ENCODE measurements around the gene SPC24.

Gene SPC24

DNA sequence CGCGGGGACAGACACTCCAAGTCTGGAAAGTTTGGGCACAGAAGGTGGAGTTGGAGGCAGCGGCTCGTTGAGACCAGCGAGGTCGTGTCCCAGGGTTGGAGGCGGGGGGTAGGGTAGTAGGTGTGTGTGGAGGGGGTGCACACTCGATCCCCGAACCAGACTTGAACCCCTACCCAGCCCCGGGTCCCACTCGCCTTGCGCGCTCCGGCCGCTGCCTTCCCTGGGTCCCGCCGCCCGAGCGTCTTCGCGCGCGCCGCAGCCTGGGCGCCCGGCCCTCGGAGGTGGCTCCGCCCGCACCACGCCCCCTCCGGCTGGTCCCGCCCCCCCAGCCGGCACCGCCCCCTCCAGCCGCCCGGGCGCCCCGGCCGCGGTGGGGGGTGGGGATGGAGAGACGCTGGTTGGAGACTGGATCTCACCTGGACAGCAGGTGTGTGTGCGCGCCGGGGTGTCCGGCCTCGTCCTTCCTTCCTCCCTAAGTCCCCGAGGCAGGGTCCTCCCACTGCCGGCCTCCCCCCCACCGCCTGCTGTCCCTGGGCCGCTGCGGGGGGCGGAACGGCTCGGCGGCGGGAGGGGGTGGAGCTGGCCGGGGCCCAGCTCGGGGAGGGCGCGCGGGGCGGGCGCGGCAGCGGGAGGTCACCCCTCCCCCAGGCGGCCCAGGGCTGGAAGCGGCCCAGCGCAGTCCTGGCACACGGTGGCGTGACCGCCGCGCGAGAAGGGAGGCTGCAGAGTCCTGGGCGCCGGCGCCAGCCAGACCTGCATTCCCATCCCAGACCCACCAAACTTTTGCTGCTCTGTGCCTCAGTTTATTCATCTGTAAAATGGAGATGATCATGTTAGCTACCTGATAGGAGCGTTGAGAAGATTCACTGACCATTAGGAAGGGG lies 42.0 kb upstream of the SPC24 start, which contains the start of gene KANK2:
Gene KANK2, minus strand, starts transcription at position 255 of the 884 bp plus-strand sequence. CDS start 3,034 bp downstream, outside the sequence.
- Histone ChIP-seq H3K4me1 (ENCODE audit: control insufficient read depth, insufficient read depth, low read length) (peaks cover 24% of the 10 kb centered on the region), H3K9ac (ENCODE audit: low read length) (peak within 1 kb of the TSS; percentile 80), H3K27me3 (ENCODE audit: control insufficient read depth, insufficient read depth, low read length) (no peaks in the 10 kb centered on the region), H3K27ac (ENCODE audit: low read depth, low read length) (peak within 1 kb of the TSS; percentile 94), H3K36me3 (ENCODE audit: control insufficient read depth, insufficient read depth, low read length) (peaks cover 2% of the 10 kb centered on the region), H3K4me3 (ENCODE audit: low read length) (peak within 1 kb of the TSS; percentile 91)

DNA sequence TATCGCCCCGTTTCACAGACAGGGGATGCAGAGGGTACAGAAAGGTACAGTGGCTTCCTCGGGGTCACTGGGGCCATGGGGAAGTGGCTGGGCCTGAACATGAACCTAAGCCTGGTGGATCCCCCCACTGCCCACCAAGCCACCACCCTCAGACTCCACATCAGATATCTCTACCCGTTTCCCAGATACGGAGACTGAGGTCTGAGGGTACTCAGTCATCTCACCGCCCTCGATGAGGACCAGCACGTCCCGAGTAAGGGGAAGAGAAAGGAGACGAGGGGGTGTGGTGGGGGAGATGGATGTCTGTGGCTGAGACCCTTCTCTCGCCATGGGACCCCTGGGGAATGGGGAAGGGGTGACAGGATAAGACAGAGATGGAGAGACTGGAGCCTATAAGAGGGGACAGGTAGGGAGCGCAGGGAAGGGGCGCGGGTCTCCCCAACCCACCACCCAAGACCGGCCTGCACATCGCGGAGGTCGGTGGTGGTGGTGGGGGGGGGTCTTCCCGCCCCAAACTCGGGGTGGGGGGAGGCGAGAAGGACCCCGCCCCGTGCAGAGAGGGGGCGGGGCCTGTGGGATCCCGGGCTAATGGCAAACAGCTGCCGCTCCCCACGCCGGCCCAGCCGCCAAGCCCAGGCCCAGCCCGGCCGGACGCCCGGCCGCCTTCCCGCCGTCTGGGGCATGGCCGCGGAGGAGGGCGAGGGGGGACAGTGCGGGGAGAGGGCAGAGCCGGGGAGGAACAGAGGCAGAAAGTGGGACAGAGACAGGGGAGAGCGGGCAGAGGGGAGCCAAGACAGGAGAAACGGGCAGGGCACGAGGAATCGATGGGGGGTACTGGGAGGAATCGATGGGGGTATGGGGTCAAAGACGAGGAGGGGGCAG lies 41.1 kb upstream of the SPC24 start:
- Histone ChIP-seq H3K4me3 (ENCODE audit: low read length) (peak overlapping the region; percentile 91), H3K4me1 (ENCODE audit: control insufficient read depth, insufficient read depth, low read length) (peaks cover 25% of the 10 kb centered on the region), H3K27me3 (ENCODE audit: control insufficient read depth, insufficient read depth, low read length) (no peaks in the 10 kb centered on the region), H3K27ac (ENCODE audit: low read depth, low read length) (peak overlapping the region; percentile 94), H3K36me3 (ENCODE audit: control insufficient read depth, insufficient read depth, low read length) (peaks cover 2% of the 10 kb centered on the region), H3K9ac (ENCODE audit: low read length) (peak overlapping the region; percentile 80)

DNA sequence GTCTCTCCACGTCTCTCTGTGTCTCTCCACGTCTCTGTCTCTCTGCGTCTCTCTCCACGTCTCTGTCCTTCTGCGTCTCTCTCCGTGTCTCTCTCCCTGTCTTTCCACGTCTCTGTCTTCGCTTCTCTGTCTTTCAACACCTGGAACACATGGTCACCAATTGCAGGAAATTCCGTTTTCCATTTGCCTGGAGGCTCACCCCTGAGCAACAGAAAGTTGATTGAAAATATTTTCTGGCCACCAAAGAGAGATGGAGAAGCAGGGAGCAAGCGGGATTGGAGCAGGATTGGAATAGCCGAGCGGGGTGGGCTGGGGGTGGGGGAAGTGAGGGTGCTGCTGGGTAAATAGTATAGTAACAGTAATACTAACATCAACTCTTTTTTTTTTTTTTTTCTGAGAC lies 40.1 kb upstream of the SPC24 start:
- Histone ChIP-seq H3K27ac (ENCODE audit: low read depth, low read length) (peak overlapping the region; percentile 85), H3K27me3 (ENCODE audit: control insufficient read depth, insufficient read depth, low read length) (no peaks in the 10 kb centered on the region), H3K4me1 (ENCODE audit: control insufficient read depth, insufficient read depth, low read length) (peaks cover 30% of the 10 kb centered on the region), H3K36me3 (ENCODE audit: control insufficient read depth, insufficient read depth, low read length) (peaks cover 2% of the 10 kb centered on the region), H3K4me3 (ENCODE audit: low read length) (peak overlapping the region; percentile 71), H3K9ac (ENCODE audit: low read length) (peak overlapping the region; percentile 25)

DNA sequence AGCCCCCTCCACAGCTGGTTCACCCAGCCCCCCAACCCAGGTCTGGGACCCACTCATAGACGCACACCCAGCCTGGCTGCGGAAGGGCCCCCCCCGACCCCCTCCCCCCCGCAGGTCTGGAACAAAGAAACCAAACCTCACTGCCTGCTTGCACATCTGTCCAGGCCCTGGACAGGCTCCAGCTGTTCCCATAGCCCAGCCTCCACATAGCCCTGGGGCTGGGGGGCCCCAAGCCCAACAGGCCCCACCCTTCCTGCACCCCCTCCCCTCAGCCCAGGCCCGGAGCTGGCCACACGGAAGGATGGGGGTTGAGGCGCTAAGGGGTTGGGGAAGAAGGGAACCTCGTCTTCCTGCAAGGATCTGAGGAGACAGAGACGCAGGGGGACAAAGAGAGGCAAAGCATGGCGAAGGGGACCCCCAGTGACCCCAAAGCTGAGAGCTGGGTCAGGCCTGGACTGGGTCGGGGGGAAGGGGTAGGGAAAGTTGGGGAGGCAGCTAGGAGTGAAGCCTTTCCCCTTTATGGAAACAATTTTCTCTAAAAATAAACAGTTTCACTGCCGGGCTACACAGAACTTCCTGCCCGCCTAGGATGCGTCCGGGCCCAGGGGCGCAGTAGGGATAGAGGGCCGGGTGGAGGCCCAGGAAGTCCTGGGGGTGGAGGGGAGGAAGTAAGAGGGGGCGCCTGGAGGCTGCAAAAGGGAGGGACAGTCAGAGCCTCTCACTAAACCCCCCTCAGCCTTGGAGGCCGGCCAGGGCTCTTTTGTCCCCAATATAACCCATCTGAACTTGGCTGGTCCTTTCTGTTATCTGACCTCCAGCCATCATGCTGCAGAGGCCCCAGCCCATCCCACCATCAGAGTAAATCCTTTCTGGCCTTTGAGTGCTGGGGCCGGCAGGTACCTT lies 39.3 kb upstream of the SPC24 start:
- Histone ChIP-seq H3K36me3 (ENCODE audit: control insufficient read depth, insufficient read depth, low read length) (peaks cover 2% of the 10 kb centered on the region), H3K4me1 (ENCODE audit: control insufficient read depth, insufficient read depth, low read length) (peaks cover 35% of the 10 kb centered on the region), H3K9ac (ENCODE audit: low read length) (peak overlapping the region; percentile 25), H3K27me3 (ENCODE audit: control insufficient read depth, insufficient read depth, low read length) (no peaks in the 10 kb centered on the region), H3K4me3 (ENCODE audit: low read length) (peak overlapping the region; percentile 71), H3K27ac (ENCODE audit: low read depth, low read length) (peak overlapping the region; percentile 85)

GRCh38 chr19:11194173-11194572 lies 38.6 kb upstream of the SPC24 start:
- peak overlapping the region; percentile 71 for H3K4me3 ChIP-seq (ENCODE audit: low read length)
- peaks cover 2% of the 10 kb centered on the region for H3K36me3 ChIP-seq (ENCODE audit: control insufficient read depth, insufficient read depth, low read length)
- peaks cover 38% of the 10 kb centered on the region for H3K4me1 ChIP-seq (ENCODE audit: control insufficient read depth, insufficient read depth, low read length)
- H3K27ac ChIP-seq (ENCODE audit: low read depth, low read length), result peak overlapping the region; percentile 85
- no peak overlapping the region for H3K9ac ChIP-seq (ENCODE audit: low read length)
- no peaks in the 10 kb centered on the region for H3K27me3 ChIP-seq (ENCODE audit: control insufficient read depth, insufficient read depth, low read length)

GRCh38 chr19:11192957-11193939 lies 37.7 kb upstream of the SPC24 start:
- Histone ChIP-seq H3K36me3 (ENCODE audit: control insufficient read depth, insufficient read depth, low read length) (peaks cover 2% of the 10 kb centered on the region), H3K4me1 (ENCODE audit: control insufficient read depth, insufficient read depth, low read length) (peaks cover 46% of the 10 kb centered on the region), H3K27ac (ENCODE audit: low read depth, low read length) (peak overlapping the region; percentile 85), H3K27me3 (ENCODE audit: control insufficient read depth, insufficient read depth, low read length) (no peaks in the 10 kb centered on the region), H3K4me3 (ENCODE audit: low read length) (peak overlapping the region; percentile 22), H3K9ac (ENCODE audit: low read length) (no peak overlapping the region)

DNA sequence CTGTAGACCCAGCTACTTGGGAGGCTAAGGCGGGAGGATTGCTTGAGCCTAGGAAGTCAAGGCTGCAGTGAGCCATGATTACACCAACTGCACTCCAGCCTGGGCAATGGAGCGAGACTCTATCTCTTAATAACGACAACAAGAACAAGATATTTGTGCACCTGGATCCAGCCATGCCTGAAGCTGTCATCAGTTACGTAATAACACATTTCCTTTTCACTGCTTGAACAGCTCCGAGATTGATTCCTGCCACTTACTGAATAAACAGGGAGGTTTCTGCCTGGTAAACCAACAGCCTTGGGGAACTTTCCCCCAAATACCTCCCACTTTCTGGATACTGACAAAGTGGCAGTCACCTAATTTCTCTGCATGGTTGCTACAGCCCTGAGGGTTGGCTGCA lies 36.4 kb upstream of the SPC24 start:
- Histone ChIP-seq H3K4me3 (ENCODE audit: low read length) (no peak overlapping the region), H3K4me1 (ENCODE audit: control insufficient read depth, insufficient read depth, low read length) (peaks cover 45% of the 10 kb centered on the region), H3K27ac (ENCODE audit: low read depth, low read length) (peak overlapping the region; percentile 73), H3K9ac (ENCODE audit: low read length) (no peak overlapping the region), H3K36me3 (ENCODE audit: control insufficient read depth, insufficient read depth, low read length) (peaks cover 2% of the 10 kb centered on the region), H3K27me3 (ENCODE audit: control insufficient read depth, insufficient read depth, low read length) (no peaks in the 10 kb centered on the region)

GRCh38 chr19:11191273-11191755 lies 35.7 kb upstream of the SPC24 start:
- Histone ChIP-seq H3K4me3 (ENCODE audit: low read length) (no peak overlapping the region), H3K9ac (ENCODE audit: low read length) (no peak overlapping the region), H3K4me1 (ENCODE audit: control insufficient read depth, insufficient read depth, low read length) (peaks cover 45% of the 10 kb centered on the region), H3K27me3 (ENCODE audit: control insufficient read depth, insufficient read depth, low read length) (no peaks in the 10 kb centered on the region), H3K36me3 (ENCODE audit: control insufficient read depth, insufficient read depth, low read length) (peaks cover 2% of the 10 kb centered on the region), H3K27ac (ENCODE audit: low read depth, low read length) (peak overlapping the region; percentile 73)

GRCh38 chr19:11190501-11190900 lies 34.9 kb upstream of the SPC24 start:
- Histone ChIP-seq H3K36me3 (ENCODE audit: control insufficient read depth, insufficient read depth, low read length) (peaks cover 2% of the 10 kb centered on the region), H3K27me3 (ENCODE audit: control insufficient read depth, insufficient read depth, low read length) (no peaks in the 10 kb centered on the region), H3K27ac (ENCODE audit: low read depth, low read length) (peak overlapping the region; percentile 73), H3K4me1 (ENCODE audit: control insufficient read depth, insufficient read depth, low read length) (peaks cover 44% of the 10 kb centered on the region), H3K9ac (ENCODE audit: low read length) (no peak overlapping the region), H3K4me3 (ENCODE audit: low read length) (peak overlapping the region; percentile 1)

- Histone ChIP-seq H3K27ac (ENCODE audit: low read depth, low read length) (peak overlapping the region; percentile 69), H3K4me3 (ENCODE audit: low read length) (no peak overlapping the region), H3K9ac (ENCODE audit: low read length) (no peak overlapping the region), H3K27me3 (ENCODE audit: control insufficient read depth, insufficient read depth, low read length) (no peaks in the 10 kb centered on the region), H3K4me1 (ENCODE audit: control insufficient read depth, insufficient read depth, low read length) (peaks cover 30% of the 10 kb centered on the region), H3K36me3 (ENCODE audit: control insufficient read depth, insufficient read depth, low read length) (peaks cover 8% of the 10 kb centered on the region)
These were observed 31.9 kb upstream of the SPC24 start for GRCh38 chr19:11187441-11187840.

DNA sequence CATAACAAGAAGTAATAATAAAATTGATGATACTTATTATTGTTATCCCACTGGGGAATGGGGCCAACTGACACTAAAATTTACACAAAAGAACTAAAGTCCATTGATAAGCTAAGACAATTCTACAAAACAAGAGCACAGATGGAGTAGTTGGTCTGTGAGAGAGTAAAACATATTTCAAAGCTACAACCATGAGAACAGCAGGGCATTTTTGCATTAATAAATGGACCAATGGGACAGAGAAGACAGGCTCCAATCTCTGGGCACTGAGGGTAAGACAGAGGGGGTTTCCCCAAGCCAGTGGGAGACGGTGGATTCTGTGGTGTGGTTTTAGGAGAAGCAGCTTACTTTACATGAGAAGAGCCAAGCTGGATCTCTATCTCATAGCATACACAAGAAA lies 27.4 kb upstream of the SPC24 start:
- H3K4me1 ChIP-seq (ENCODE audit: control insufficient read depth, insufficient read depth, low read length), result peaks cover 18% of the 10 kb centered on the region
- H3K4me3 ChIP-seq (ENCODE audit: low read length), result no peak overlapping the region
- no peak overlapping the region for H3K27ac ChIP-seq (ENCODE audit: low read depth, low read length)
- H3K9ac ChIP-seq (ENCODE audit: low read length), result no peak overlapping the region
- peaks cover 13% of the 10 kb centered on the region for H3K36me3 ChIP-seq (ENCODE audit: control insufficient read depth, insufficient read depth, low read length)
- H3K27me3 ChIP-seq (ENCODE audit: control insufficient read depth, insufficient read depth, low read length), result no peaks in the 10 kb centered on the region
